ENCODE results near the gene PITPNM3.
"Not testable (repeated sequence)": the region's sequence is repeated elsewhere in the genome, so short reads cannot be mapped to it uniquely, and the experiment has no call there.

PITPNM3 gene

GRCh38 chr17:6497496-6498221 lies 58.7 kb downstream of the PITPNM3 start:
- no peak for DNase-seq

DNA sequence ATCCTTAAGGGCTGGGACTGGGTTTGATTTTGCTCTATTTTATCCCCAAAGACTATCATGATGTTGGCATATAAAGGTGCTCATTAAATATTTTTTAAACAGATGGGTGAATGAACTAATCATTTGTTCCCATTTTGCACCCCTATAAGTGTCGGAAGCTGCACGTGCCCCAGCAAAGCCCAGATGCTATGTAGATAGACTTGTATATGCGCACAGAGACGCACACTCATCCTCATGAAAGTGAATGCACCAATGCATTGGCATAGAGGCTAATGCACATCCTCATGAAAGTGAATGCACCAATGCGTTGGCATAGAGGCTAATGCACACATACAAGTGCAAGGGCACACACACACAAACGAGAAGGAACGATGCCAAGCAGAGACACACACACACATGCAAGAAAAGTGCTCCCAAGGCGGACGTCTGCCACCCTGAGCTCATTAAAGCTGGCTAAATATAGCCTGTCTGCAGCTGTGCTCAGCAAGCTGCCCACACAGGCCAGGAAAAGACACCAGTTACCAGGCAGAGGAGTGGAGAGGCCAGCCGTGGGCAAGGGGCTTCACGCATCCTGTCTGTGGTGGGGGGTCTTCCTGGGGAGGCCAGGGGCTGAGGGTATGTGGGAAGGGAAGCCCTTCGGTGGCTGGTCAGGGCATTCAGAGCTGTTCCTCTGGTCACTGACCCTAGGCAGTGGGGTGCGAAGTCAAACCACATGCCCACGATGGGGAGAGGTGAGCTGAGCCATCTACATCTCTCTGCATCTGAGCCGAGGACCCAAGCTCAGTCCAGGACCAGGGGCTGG lies 59.5 kb downstream of the PITPNM3 start:
- DNase-seq, result no peak

- DNase-seq, result no peak
These were observed 60.3 kb downstream of the PITPNM3 start for GRCh38 chr17:6496116-6496481.

DNA sequence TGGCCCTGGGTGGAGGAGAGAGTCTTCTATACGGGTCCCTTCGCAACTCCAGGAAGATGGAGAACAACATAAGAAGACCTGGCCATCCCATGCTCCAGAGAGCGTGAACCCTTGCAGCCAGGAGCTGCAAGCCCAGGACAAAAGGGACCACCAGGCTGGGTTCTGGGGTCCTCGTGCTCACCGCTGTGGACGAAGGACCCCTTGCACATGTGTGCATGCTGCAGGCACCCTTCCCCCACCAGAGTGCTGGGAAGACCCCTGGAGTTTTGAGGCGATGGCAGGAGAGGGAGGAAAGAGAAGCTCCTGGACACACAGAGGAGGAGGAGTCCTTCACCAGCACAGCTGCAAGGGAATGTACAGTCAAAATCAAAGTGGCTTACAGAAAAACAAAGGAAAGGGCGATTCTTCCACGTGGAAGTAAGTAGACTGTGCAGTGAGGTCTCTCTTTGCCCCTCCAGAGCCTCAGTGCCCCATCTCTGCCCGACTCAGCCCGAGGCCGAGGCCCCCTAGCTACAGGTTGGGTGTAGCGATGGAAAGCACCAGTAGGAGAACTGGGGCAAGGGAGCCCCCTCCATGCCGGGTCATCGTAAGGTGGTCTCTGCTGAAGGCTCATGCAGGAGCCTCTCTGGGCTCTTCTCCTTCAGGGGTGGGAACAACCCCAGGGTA lies 60.8 kb downstream of the PITPNM3 start:
- no peak for DNase-seq

GRCh38 chr17:6494239-6494941 lies 62.0 kb downstream of the PITPNM3 start:
- no peak for DNase-seq

GRCh38 chr17:6492892-6493674 lies 63.3 kb downstream of the PITPNM3 start:
- DNase-seq, result no peak

DNA sequence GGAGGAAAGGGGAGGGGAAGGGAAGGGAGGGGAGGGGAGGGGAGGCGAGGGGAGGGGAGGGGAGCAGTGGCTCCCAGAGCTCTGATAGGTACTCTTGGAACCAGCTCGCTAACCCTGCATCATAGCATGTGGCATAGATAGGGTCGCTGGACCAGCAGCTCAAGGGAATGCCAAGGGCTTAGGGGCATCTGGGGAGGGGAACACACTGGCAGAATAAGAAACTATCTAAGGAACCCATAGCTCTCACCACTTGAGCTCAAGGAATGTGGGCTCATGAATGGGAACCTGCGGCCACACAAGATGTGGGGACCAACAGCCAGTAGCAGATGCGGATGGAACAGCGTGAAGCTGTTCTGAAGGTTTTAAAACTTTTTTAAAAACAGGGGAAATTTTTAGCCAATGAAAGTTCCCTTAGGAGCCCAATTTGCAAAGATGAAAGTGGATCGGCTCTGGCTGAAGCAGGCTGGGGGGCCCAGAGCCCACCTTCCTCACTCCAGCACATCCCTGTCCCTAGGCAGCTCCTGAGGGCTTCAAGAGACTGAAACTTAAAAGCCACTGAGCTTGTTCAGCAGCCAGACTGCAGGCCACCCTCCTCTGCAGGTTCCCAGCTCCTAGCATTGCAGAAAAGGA lies 65.2 kb downstream of the PITPNM3 start:
- DNase-seq, result no peak

- DNase-seq, result no peak
These were observed 67.3 kb downstream of the PITPNM3 start for GRCh38 chr17:6489016-6489550.

DNA sequence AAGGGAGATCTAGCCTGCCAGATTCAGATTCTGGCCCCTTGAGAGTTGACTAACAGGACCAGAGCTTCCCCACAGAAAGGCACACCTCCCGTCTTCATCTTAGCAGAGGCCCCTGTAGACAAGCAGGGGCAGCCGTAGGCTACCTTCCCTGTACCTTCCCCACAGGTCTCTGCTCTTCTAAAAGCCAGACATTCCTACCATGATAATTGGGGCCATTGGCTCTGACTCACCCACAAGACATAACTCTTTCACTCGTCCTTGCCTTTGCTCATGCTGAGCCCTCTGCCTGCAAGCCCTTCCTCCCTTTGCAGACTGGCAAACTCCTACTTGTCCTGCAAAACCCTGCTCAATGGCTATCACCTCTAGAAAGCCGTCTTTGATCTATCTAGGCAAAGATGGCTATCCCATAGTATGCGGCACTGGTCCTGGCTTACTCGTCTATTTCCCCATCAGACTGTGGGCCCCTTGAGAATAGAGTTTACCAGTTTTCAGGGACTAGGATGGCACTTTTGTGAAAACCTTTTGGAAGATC lies 68.3 kb downstream of the PITPNM3 start:
- no peak for DNase-seq

GRCh38 chr17:6487251-6488007 lies 68.9 kb downstream of the PITPNM3 start:
- no peak for DNase-seq

- DNase-seq, result no peak
These were observed 70.5 kb downstream of the PITPNM3 start for GRCh38 chr17:6485646-6486412.

DNA sequence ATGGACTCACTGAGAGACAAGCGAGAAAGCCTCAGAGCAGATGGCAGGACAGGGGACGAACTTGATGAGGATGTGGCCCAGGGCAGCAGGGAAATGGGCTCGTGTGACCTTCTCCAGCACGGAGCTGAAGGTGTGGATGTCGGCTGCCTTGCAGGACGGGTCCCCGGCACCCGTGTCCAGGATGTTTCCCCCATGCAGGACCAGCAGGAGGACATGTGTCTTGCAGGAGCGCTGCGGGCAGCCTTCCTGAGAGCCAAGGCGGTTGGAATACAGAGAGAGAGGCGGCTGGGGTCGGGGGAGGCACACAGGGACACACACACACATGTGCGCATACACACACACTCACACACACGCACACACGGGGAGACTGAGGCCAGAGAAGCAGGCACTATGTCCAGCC lies 72.8 kb downstream of the PITPNM3 start:
- no peak for DNase-seq

GRCh38 chr17:6482796-6483195 lies 73.6 kb downstream of the PITPNM3 start:
- DNase-seq, result not testable (repeated sequence)

- DNase-seq, result no peak
These were observed 74.3 kb downstream of the PITPNM3 start for GRCh38 chr17:6482105-6482455.

DNA sequence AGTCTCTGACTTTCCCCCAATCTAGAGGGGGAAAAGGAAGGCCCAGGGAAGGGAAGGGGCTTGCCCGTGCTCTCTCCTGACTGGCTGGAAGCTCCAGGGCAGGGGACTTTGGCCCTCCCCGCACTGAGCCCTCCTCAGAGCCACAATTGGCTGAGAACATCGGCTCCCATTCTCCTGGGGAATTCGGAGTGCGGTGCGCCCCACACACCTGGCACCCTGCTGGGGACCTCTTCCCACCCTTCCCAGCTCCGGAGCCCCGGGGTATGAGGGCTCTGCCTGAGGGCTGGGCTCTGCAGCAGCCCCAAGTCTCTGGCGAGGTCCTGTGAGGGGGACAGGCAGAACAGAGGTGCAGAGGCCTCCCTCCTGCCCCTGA lies 76.1 kb downstream of the PITPNM3 start:
- no peak for DNase-seq

GRCh38 chr17:6479622-6480302 lies 76.6 kb downstream of the PITPNM3 start:
- no peak for DNase-seq

- DNase-seq, result no peak
These were observed 77.9 kb downstream of the PITPNM3 start for GRCh38 chr17:6478486-6478885.

DNA sequence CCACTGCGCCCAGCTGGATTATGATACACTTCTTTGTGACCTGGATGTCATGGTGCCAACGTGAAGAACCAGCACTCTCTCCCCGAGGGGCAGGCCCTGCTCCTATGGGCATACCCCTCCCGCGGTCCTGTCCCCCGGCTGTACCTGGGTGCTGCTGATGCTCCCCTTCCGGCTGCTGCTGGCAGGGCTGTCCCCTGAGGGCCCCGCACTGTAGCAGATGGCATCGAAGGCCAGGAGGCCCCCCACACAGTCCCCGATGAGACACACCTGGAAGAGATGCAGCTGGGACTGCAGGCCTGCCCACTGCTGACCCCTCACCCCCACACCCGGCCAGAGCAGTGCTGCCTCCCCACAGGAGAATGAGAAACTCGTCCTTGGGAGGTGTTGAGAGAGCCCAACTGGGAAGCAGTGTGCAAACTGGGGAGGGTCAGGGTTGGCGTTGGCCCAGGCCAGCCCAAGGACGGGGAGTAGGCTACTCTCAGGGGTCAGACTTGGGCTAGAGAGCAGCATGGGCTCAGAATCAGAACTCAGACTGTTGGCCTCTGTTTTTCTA lies 78.4 kb downstream of the PITPNM3 start:
- DNase-seq, result no peak

DNA sequence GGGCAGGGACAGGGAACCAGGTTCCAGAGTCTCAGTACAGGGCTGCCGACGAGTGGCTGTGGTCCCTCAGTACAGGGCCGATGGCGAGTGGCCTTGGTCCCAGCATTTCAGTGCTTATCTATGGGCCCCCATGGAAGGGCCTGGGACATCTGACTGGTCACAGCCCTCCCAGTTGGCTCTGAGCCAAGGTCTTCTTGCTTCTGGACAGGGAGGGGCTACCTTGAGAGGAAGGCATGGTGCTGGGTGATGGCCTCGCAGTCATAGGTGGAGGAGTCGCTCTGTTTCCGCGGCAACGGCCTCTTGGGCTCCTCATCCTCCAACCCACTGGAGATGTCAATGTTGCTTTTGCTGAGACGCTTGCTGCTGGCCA lies 79.6 kb downstream of the PITPNM3 start:
- no peak for DNase-seq

Measured in T1000 (cell line).